ENCODE measurements around the gene MT1G. TPM values are rescaled to one million over a fixed set of nuclear protein-coding genes. Genes with fewer than 3 reads are reported as not detected.

The MT1G gene
- total RNA-seq, 1 experiment from 2014 or later: not detected

DNA sequence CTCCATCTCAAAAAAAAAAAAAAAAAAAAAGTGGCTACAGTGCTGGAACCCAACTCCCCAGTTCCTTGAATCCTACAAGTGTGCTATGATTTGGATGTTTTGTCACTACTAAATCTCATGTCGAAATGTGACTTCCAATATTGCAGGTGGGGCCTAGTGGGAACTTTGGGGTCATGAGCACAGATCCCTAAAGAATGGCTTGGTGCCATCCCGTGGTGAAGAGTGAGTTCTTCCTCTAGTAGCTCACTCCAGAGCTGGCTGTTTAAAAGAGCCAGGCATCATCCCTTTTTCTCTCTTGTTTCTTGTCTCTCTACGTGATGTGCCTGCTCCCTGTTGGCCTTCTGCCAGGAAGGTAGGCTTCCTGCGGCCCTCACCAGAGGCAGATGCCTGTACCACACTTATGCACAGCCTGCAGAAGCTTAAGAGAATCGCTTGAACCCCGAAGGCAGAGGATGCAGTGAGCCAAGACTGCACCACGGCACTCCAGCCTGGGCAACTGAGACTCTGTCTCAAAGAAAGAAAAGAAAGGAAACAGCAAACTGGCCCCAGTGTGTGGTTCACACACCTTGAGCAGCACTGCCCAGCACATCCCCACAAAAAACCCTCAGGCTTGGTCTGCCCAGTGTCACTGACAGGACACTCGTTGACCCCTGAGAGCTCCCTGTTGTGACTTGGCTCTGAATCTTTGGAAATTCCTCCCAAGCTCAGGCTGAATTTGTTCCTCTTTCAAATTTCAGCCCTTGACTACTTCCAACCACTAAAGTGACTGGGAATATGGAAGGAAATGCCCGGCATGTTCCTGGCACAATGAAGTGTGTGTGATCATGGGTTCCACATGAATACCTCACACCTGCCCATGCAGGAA lies 39.1 kb downstream of the MT1G start:
- no peak overlapping the region for H3K4me3 Mint-ChIP-seq (ENCODE audit: low read depth, unreplicated experiment)
- H3K27me3 Mint-ChIP-seq (ENCODE audit: unreplicated experiment): peaks cover 73% of the 10 kb centered on the region
- no peak for DNase-seq
- no TSS peak for BruUV-seq (replicated peaks)
- CTCF ChIA-PET: no interaction called here
- H3K9me3 Mint-ChIP-seq (ENCODE audit: low read depth, unreplicated experiment): no peaks in the 10 kb centered on the region
- H3K36me3 Mint-ChIP-seq (ENCODE audit: insufficient read depth, unreplicated experiment): peaks cover 15% of the 10 kb centered on the region
- intact Hi-C loops (cut with micrococcal nuclease; ENCODE audit: unreplicated experiment): no loop called here
- H3K27ac Mint-ChIP-seq (ENCODE audit: unreplicated experiment): no peak overlapping the region
- H3K4me1 Mint-ChIP-seq (ENCODE audit: low read depth, unreplicated experiment): peaks cover 31% of the 10 kb centered on the region
- TF ChIP-seq, protein P1, sequence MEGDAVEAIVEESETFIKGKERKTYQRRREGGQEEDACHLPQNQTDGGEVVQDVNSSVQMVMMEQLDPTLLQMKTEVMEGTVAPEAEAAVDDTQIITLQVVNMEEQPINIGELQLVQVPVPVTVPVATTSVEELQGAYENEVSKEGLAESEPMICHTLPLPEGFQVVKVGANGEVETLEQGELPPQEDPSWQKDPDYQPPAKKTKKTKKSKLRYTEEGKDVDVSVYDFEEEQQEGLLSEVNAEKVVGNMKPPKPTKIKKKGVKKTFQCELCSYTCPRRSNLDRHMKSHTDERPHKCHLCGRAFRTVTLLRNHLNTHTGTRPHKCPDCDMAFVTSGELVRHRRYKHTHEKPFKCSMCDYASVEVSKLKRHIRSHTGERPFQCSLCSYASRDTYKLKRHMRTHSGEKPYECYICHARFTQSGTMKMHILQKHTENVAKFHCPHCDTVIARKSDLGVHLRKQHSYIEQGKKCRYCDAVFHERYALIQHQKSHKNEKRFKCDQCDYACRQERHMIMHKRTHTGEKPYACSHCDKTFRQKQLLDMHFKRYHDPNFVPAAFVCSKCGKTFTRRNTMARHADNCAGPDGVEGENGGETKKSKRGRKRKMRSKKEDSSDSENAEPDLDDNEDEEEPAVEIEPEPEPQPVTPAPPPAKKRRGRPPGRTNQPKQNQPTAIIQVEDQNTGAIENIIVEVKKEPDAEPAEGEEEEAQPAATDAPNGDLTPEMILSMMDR (IDR thresholded peaks at IDR 0.05; ENCODE audit: unreplicated experiment): no peak

DNA sequence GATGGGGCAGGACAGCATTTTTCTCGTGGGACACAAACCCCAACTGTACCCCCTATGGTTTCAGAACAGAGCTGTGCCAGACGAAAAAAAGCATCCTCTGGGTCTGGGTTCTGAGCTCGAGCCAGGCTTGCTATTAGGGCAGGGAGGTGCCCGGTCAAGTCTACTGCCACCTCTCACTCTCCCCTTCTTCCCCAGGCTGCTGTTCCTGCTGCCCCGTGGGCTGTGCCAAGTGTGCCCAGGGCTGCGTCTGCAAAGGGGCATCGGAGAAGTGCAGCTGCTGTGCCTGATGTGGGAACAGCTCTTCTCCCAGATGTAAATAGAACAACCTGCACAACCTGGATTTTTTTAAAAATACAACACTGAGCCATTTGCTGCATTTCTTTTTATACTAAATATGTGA lies 41.2 kb downstream of the MT1G start:
- Mint-ChIP-seq H3K4me3 (ENCODE audit: low read depth, unreplicated experiment) (no peak overlapping the region), H3K27me3 (ENCODE audit: unreplicated experiment) (peaks cover 52% of the 10 kb centered on the region), H3K36me3 (ENCODE audit: insufficient read depth, unreplicated experiment) (peaks cover 11% of the 10 kb centered on the region), H3K27ac (ENCODE audit: unreplicated experiment) (no peak overlapping the region), H3K4me1 (ENCODE audit: low read depth, unreplicated experiment) (peaks cover 26% of the 10 kb centered on the region), H3K9me3 (ENCODE audit: low read depth, unreplicated experiment) (no peaks in the 10 kb centered on the region)
- no TSS peak for BruUV-seq (replicated peaks)
- intact Hi-C loops (cut with micrococcal nuclease; ENCODE audit: unreplicated experiment): no loop called here
- no peak for DNase-seq
- TF ChIP-seq, protein P1 (IDR thresholded peaks at IDR 0.05; ENCODE audit: unreplicated experiment): no peak
- CTCF ChIA-PET: interaction anchor here (2.4 kb wide), 1 partner anchor 19 kb away, joined by 6 read pairs; the partner anchor contains the start of gene MT2A

DNA sequence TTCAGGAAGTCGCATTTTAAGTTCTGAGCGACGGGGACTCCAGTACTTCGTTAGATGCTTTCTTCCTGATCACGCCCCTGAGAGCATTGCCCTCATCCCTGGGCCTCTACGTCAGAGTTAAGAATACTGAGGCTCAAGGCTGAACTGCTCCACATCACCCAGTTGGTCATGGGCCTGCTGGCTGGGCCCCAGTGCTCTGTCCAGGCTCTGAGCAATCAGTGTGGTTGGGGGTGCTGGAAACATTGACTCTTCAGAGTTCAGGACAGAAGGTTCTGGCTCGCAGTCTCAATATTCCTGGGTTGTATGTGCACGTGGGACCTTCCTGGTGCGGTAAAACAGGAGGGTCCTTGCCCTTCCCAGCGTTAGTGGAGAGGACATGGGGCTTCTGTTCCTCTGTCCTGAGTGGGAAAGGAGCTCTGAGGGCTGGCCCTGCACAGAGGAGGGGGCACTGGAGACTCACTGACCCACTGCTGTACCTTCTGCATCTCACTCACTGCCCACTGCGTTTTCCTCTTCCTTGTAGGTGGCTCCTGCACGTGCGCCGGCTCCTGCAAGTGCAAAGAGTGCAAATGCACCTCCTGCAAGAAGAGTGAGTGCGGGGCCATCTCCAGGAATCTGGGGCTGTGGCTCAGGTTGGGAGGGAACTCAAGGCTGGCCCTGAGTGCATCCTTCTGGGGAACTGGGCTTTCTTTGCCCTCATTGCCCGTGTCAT lies 41.8 kb downstream of the MT1G start:
- Mint-ChIP-seq H3K36me3 (ENCODE audit: insufficient read depth, unreplicated experiment) (peaks cover 8% of the 10 kb centered on the region), H3K27me3 (ENCODE audit: unreplicated experiment) (peaks cover 46% of the 10 kb centered on the region), H3K4me3 (ENCODE audit: low read depth, unreplicated experiment) (peak overlapping the region; percentile 84), H3K4me1 (ENCODE audit: low read depth, unreplicated experiment) (peaks cover 23% of the 10 kb centered on the region), H3K27ac (ENCODE audit: unreplicated experiment) (no peak overlapping the region), H3K9me3 (ENCODE audit: low read depth, unreplicated experiment) (no peaks in the 10 kb centered on the region)
- no TSS peak for BruUV-seq (replicated peaks)
- intact Hi-C loops (cut with micrococcal nuclease; ENCODE audit: unreplicated experiment): no loop called here
- DNase-seq: no peak
- TF ChIP-seq, protein P1 (IDR thresholded peaks at IDR 0.05; ENCODE audit: unreplicated experiment): no peak
- CTCF ChIA-PET: interaction anchor here (2.4 kb wide), 1 partner anchor 18 kb away, joined by 6 read pairs; the partner anchor contains the start of gene MT2A

DNA sequence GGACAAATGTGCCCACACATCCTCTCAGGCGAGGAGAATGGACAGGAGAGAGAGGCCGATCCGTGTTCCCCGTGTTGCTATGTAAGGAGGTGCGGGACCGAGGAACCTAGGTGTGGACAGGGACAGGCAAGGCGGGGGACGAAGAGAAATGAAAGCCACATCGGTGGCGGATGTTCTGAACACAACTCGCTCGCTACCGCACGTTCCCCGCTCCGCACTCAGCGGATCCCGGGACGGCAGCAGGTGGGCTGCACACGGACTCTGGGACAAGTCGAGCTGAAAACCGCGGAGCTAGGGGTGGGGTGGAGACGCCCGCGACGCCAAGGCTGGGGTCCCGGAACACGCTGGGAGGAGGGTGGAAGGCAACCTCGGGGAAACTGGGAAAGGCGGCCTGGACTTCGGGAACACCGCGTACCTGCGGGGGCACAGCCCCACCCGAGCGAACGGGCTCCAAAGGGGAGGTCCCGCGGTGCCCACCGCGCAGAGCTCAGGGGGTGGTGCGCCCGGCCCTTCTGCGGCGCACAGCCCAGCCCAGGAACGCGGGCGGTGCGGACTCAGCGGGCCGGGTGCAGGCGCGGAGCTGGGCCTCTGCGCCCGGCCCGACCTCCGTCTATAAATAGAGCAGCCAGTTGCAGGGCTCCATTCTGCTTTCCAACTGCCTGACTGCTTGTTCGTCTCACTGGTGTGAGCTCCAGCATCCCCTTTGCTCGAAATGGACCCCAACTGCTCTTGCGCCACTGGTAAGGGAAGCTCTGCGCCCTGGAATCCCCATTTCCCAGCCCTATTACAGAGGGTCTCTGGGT lies 42.5 kb downstream of the MT1G start, which contains the start of gene MT1E:
Gene MT1E (plus strand): TSS at position 642 of the 803 bp plus-strand sequence. CDS start 71 bp downstream, at position 713.
- Mint-ChIP-seq H3K27ac (ENCODE audit: unreplicated experiment) (peak within 1 kb of the TSS; percentile 42), H3K4me3 (ENCODE audit: low read depth, unreplicated experiment) (peak within 1 kb of the TSS; percentile 84), H3K4me1 (ENCODE audit: low read depth, unreplicated experiment) (peaks cover 23% of the 10 kb centered on the region), H3K27me3 (ENCODE audit: unreplicated experiment) (peaks cover 39% of the 10 kb centered on the region), H3K36me3 (ENCODE audit: insufficient read depth, unreplicated experiment) (peaks cover 8% of the 10 kb centered on the region), H3K9me3 (ENCODE audit: low read depth, unreplicated experiment) (no peaks in the 10 kb centered on the region)
- DNase-seq: no peak
- intact Hi-C loops (cut with micrococcal nuclease; ENCODE audit: unreplicated experiment): no loop called here
- CTCF ChIA-PET: interaction anchor here (2.4 kb wide), 1 partner anchor 17 kb away, joined by 6 read pairs; the partner anchor contains the start of gene MT2A
- TF ChIP-seq, protein P1 (IDR thresholded peaks at IDR 0.05; ENCODE audit: unreplicated experiment): no peak
- no TSS peak for BruUV-seq (replicated peaks)
